Muscle layer of duodenum (tissue), 2 donors: Measurements from ENCODE around the gene HTR7.

Source experiments
- H3K27ac ChIP-seq: one replicate; pipeline ENCODE4 v1.7.0; 2013; ENCODE audit warnings: mild to moderate bottlenecking, low read length
- H3K27me3 ChIP-seq: one replicate; pipeline ENCODE4 v1.7.0; 2013; ENCODE audit warnings: low read depth, mild to moderate bottlenecking, control low read depth, low read length
- H3K36me3 ChIP-seq, 2 donors: one replicate each; pipeline ENCODE4 v1.7.0; 2013; ENCODE audit warnings: low read length in 2 of 2, control low read depth in 1 of 2, mild to moderate bottlenecking in 1 of 2; ENCODE audit not compliant: insufficient read depth in 2 of 2, control insufficient read depth in 1 of 2
- H3K4me1 ChIP-seq, 2 donors: one replicate each; pipeline ENCODE4 v1.7.0; 2013; ENCODE audit warnings: low read length in 2 of 2, mild to moderate bottlenecking in 2 of 2, control low read depth in 1 of 2, moderate library complexity in 1 of 2; ENCODE audit not compliant: insufficient read depth in 2 of 2, control insufficient read depth in 1 of 2
- H3K4me3 ChIP-seq, 2 donors: one replicate each; pipeline ENCODE4 v1.7.0; 2013; ENCODE audit warnings: low read length in 2 of 2, low read depth in 1 of 2, mild to moderate bottlenecking in 1 of 2
- H3K9me3 ChIP-seq, 2 donors: one replicate each; pipeline ENCODE4 v1.7.0; 2013; ENCODE audit warnings: low read length in 2 of 2, control low read depth in 1 of 2, mild to moderate bottlenecking in 1 of 2; ENCODE audit not compliant: control insufficient read depth in 1 of 2
- donor health status: healthy.

HTR7 gene

DNA sequence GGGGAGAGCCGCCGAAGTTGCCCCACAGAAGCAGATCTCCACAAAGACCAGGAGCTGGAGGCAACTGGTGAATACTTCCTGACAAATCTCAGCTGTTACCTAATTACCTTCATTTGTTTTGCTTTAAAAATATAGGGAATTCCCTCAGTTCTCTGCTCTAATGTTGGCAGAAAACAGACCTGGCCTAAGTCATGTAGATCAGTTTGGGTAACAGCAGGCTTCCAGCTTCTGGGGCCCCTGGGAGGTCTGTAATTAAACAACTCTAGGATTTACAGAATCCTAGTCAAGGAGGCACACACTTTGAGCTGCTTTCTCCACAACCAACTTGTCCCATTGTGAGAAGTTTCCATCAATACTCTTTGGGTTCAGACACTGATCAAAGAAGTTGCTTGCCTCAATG, 123.4 kb downstream of the HTR7 start:
- Histone ChIP-seq H3K27me3 (no peaks in the 10 kb centered on the region), H3K4me1 (no peaks in the 10 kb centered on the region), H3K4me3 (no peak overlapping the region), H3K36me3 (no peaks in the 10 kb centered on the region), H3K27ac (no peak overlapping the region), H3K9me3 (no peaks in the 10 kb centered on the region)

DNA sequence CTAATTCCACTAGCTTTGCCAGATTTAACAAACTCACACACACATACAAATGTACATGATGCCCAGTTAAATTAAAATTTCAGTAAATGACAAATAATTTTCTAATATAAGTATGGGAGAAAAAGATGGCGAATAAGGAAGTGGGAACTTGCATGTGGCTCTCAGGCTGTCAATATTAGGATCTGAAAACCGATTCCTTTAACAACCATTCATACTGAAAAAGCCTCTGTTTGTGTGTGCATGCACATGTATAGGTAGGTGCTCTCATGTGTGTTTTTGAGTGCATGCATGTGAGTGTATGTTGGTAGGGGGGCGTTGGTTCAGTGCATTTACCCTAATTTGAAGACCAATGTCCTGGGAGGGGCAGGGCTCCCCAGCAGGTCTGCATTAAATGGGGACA, 125.3 kb downstream of the HTR7 start:
- Histone ChIP-seq H3K4me1 (no peaks in the 10 kb centered on the region), H3K27ac (no peak overlapping the region), H3K27me3 (no peaks in the 10 kb centered on the region)

GRCh38 chr10:90723416-90724068, 134.3 kb downstream of the HTR7 start:
- Histone ChIP-seq H3K27me3 (no peaks in the 10 kb centered on the region), H3K4me3 (no peak overlapping the region), H3K36me3 (no peaks in the 10 kb centered on the region), H3K4me1 (no peaks in the 10 kb centered on the region), H3K9me3 (no peaks in the 10 kb centered on the region), H3K27ac (no peak overlapping the region)

More for the DNA sequence above, 125.3 kb downstream of the HTR7 start:
- Histone ChIP-seq H3K4me3 (no peak overlapping the region), H3K36me3 (no peaks in the 10 kb centered on the region), H3K9me3 (no peaks in the 10 kb centered on the region)

DNA sequence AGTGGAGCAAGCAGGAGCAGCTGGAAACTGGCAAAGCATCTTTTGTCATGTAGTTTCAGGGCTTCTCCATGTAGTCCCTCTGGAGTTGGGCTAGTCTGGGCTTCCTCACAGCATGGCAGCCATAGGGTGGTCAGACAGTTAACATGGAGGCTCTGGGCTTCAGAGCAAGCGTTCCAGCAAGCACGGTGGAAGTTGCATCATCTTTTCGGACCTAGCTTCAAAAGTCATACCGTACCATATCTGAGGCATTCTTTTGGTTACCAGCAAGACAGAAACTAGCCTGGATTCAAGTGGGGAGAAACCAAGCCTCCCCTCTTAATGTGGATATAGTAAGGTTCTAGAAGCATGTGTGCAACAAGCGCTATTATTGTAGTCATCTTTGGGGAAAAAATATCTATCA, 135.0 kb downstream of the HTR7 start:
- Histone ChIP-seq H3K27ac (no peak overlapping the region), H3K9me3 (no peaks in the 10 kb centered on the region), H3K36me3 (no peaks in the 10 kb centered on the region), H3K4me3 (no peak overlapping the region), H3K27me3 (no peaks in the 10 kb centered on the region), H3K4me1 (no peaks in the 10 kb centered on the region)

GRCh38 chr10:90718182-90718581, 139.7 kb downstream of the HTR7 start:
- no peak overlapping the region for H3K27ac ChIP-seq
- H3K27me3 ChIP-seq, result no peaks in the 10 kb centered on the region
- H3K36me3 ChIP-seq, result no peaks in the 10 kb centered on the region
- H3K4me3 ChIP-seq, result no peak overlapping the region
- no peaks in the 10 kb centered on the region for H3K4me1 ChIP-seq
- no peaks in the 10 kb centered on the region for H3K9me3 ChIP-seq

- no peaks in the 10 kb centered on the region for H3K9me3 ChIP-seq
- H3K4me1 ChIP-seq, result no peaks in the 10 kb centered on the region
- H3K36me3 ChIP-seq, result no peaks in the 10 kb centered on the region
- no peak overlapping the region for H3K27ac ChIP-seq
- no peak overlapping the region for H3K4me3 ChIP-seq
- H3K27me3 ChIP-seq, result no peaks in the 10 kb centered on the region
Measured at GRCh38 chr10:90712529-90712928, 145.3 kb downstream of the HTR7 start.

DNA sequence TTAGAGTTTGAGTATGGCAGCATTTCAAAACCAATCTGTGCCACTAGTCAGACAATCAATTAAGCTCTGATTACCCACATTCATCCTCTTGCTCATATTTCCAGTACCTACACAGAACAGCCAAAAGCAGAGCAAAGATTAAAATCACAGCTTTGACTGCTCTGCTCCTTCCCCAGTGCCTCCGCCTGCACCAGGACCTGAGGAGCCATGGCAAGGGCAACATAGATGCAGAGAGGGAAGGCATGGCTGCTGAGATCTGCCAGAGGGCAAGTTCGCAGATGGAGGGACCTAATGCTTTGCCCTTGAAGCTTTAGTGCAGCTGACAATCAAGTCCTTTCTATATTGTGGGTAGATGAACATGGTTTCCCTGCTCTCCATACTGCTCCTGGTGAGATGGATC, 148.1 kb downstream of the HTR7 start:
- Histone ChIP-seq H3K4me3 (no peak overlapping the region), H3K4me1 (no peaks in the 10 kb centered on the region), H3K9me3 (no peaks in the 10 kb centered on the region), H3K27me3 (no peaks in the 10 kb centered on the region), H3K36me3 (no peaks in the 10 kb centered on the region), H3K27ac (no peak overlapping the region)

DNA sequence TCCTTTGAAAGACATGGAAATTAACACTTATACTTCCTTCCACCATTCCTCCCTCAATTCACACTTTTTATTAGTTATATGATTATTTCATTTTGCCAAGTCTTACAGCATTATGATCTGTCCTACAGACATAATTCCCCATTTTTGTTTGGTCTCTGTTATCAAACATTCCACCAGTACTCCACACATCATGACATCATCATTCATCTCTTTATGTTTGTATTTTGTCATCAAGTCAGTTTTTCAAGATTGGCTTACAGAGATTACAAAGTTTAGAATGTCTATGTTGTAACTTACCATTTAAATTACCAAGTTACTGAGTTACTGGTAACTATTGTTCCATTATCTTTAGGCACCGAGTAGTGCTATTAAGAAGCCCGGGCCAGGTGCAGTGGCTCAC, 150.2 kb downstream of the HTR7 start:
- H3K27me3 ChIP-seq, result no peaks in the 10 kb centered on the region
- H3K27ac ChIP-seq, result no peak overlapping the region
- H3K9me3 ChIP-seq, result no peaks in the 10 kb centered on the region
- no peaks in the 10 kb centered on the region for H3K36me3 ChIP-seq
- H3K4me1 ChIP-seq, result no peaks in the 10 kb centered on the region
- no peak overlapping the region for H3K4me3 ChIP-seq

DNA sequence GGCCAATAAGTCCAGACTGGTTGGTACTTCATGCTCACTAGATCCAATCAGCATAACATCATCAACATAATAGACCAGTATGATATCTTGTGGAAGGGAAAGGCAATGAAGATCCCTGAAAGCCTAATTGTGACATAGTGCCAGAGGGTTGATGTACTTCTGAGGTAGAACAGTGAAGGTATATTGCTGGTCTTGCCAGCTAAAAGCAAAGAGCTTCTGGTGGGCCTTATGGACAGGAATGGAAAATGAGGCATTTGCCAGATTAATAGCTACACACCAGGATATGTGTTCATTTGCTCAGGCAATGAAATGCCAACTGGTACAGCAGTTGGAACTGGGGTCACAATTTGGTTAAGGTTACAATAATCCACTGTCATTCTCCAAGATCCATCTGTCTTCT, 156.4 kb downstream of the HTR7 start:
- no peaks in the 10 kb centered on the region for H3K9me3 ChIP-seq
- no peaks in the 10 kb centered on the region for H3K36me3 ChIP-seq
- H3K27ac ChIP-seq, result no peak overlapping the region
- no peaks in the 10 kb centered on the region for H3K27me3 ChIP-seq
- no peaks in the 10 kb centered on the region for H3K4me1 ChIP-seq
- no peak overlapping the region for H3K4me3 ChIP-seq

- Histone ChIP-seq H3K27me3 (no peaks in the 10 kb centered on the region), H3K36me3 (no peaks in the 10 kb centered on the region), H3K9me3 (no peaks in the 10 kb centered on the region), H3K4me1 (no peaks in the 10 kb centered on the region), H3K27ac (no peak overlapping the region), H3K4me3 (no peak overlapping the region)
Measured at GRCh38 chr10:90695915-90696676, 161.7 kb downstream of the HTR7 start.
